Measurements from ENCODE around the gene MRPS27. TPM values are rescaled to one million over a fixed set of nuclear protein-coding genes. Genes with fewer than 3 reads are reported as not detected.

The MRPS27 gene
- total and polyA plus RNA-seq, 10 donors = 23.5 to 55.5 (median 42.6) TPM

- no peak overlapping the region for H3K27ac ChIP-seq
- no peaks in the 10 kb centered on the region for H3K27me3 ChIP-seq (replicated peaks in 1 of 7)
- intact Hi-C loops (cut with DNase I; ENCODE audit: low total_unique reads) = no loop called here
Measured at GRCh38 chr5:72238712-72239445, 81.2 kb downstream of the MRPS27 start.

DNA sequence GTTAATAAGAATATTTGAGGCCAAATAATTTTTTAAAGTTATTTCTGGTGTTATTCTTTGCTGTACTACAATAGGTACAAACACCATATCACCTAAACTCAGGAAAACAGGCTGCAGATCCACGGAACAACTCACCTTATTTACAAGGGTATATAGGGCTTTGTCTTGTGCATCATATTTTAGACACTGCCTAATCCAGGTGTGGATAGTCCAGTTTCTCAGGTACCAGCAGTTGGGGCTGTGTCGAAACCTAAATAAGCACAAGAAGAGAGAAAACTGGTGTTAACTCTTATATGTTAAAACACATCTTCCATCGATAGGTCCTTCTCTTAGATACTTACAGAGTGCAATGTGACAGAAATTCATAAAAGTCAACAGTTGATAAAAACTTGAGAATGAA lies 82.2 kb downstream of the MRPS27 start:
- DNase-seq = no peak
- intact Hi-C loops (cut with DNase I; ENCODE audit: low total_unique reads) = no loop called here
- Histone ChIP-seq H3K36me3 (peaks cover 0 to 50% (median 5%) of the 10 kb centered on the region in 6 donors), H3K4me1 (peaks cover 0 to 32% (median 20%) of the 10 kb centered on the region in 6 donors), H3K27ac (no peak overlapping the region), H3K27me3 (replicated peaks in 1 of 7) (no peaks in the 10 kb centered on the region), H3K4me3 (no peak overlapping the region), H3K9me3 (no peaks in the 10 kb centered on the region)
- 95 to 97% (median 96%) methylated on average over 3 of the region's 3 CpGs for WGBS, 5 donors
- no peak for TF ChIP-seq POLR2AphosphoS5 (IDR thresholded peaks at IDR 0.05)
- TF ChIP-seq, protein P1, sequence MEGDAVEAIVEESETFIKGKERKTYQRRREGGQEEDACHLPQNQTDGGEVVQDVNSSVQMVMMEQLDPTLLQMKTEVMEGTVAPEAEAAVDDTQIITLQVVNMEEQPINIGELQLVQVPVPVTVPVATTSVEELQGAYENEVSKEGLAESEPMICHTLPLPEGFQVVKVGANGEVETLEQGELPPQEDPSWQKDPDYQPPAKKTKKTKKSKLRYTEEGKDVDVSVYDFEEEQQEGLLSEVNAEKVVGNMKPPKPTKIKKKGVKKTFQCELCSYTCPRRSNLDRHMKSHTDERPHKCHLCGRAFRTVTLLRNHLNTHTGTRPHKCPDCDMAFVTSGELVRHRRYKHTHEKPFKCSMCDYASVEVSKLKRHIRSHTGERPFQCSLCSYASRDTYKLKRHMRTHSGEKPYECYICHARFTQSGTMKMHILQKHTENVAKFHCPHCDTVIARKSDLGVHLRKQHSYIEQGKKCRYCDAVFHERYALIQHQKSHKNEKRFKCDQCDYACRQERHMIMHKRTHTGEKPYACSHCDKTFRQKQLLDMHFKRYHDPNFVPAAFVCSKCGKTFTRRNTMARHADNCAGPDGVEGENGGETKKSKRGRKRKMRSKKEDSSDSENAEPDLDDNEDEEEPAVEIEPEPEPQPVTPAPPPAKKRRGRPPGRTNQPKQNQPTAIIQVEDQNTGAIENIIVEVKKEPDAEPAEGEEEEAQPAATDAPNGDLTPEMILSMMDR (IDR thresholded peaks at IDR 0.05 in 8 of 11, conservative IDR thresholded peaks at IDR 0.05 in 3 of 11) = no peak
- TF ChIP-seq POLR2A (IDR thresholded peaks at IDR 0.05) = no peak

More at GRCh38 chr5:72238712-72239445, 81.2 kb downstream of the MRPS27 start:
- Histone ChIP-seq H3K4me1 (peaks cover 0 to 22% (median 12%) of the 10 kb centered on the region in 6 donors), H3K36me3 (peaks cover 0 to 43% (median 5%) of the 10 kb centered on the region in 6 donors), H3K9me3 (no peaks in the 10 kb centered on the region), H3K4me3 (no peak overlapping the region)
- TF ChIP-seq POLR2A (IDR thresholded peaks at IDR 0.05) (no peak), POLR2AphosphoS5 (IDR thresholded peaks at IDR 0.05) (no peak)
- TF ChIP-seq, protein P1 (IDR thresholded peaks at IDR 0.05 in 8 of 11, conservative IDR thresholded peaks at IDR 0.05 in 3 of 11) = no peak
- WGBS, 5 donors = 92 to 98% (median 96%) methylated on average over 5 of the region's 5 CpGs
- no peak for DNase-seq

GRCh38 chr5:72237415-72237814 lies 82.6 kb downstream of the MRPS27 start:
- Histone ChIP-seq H3K9me3 (no peaks in the 10 kb centered on the region), H3K27ac (no peak overlapping the region), H3K4me1 (peaks cover 0 to 37% (median 24%) of the 10 kb centered on the region in 6 donors), H3K4me3 (no peak overlapping the region), H3K36me3 (peaks cover 0 to 51% (median 6%) of the 10 kb centered on the region in 6 donors), H3K27me3 (replicated peaks in 1 of 7) (no peaks in the 10 kb centered on the region)
- no peak for TF ChIP-seq POLR2A (IDR thresholded peaks at IDR 0.05)
- 90 to 97% (median 95%) methylated on average over 2 of the region's 2 CpGs for WGBS, 5 donors
- intact Hi-C loops (cut with DNase I; ENCODE audit: low total_unique reads) = no loop called here
- DNase-seq = no peak

- Histone ChIP-seq H3K4me3 (no peak overlapping the region), H3K9me3 (no peaks in the 10 kb centered on the region), H3K27me3 (replicated peaks in 1 of 7) (no peaks in the 10 kb centered on the region), H3K4me1 (peaks cover 0 to 52% (median 30%) of the 10 kb centered on the region in 6 donors), H3K27ac (no peak overlapping the region), H3K36me3 (peaks cover 0 to 59% (median 14%) of the 10 kb centered on the region in 6 donors)
- WGBS, 5 donors = 85 to 95% (median 89%) methylated on average over 1 of the region's 1 CpG
- no peak for DNase-seq
- no peak for TF ChIP-seq POLR2A (IDR thresholded peaks at IDR 0.05)
- TF ChIP-seq POLR2AphosphoS5 (IDR thresholded peaks at IDR 0.05) = no peak
- TF ChIP-seq, protein P1 (IDR thresholded peaks at IDR 0.05 in 8 of 11, conservative IDR thresholded peaks at IDR 0.05 in 3 of 11) = no peak
- intact Hi-C loops (cut with DNase I; ENCODE audit: low total_unique reads) = no loop called here
Measured at GRCh38 chr5:72235725-72236124, 84.3 kb downstream of the MRPS27 start.

All from spleen (tissue), 11 donors.